ENCODE measurements around the gene TPH1.

DNA sequence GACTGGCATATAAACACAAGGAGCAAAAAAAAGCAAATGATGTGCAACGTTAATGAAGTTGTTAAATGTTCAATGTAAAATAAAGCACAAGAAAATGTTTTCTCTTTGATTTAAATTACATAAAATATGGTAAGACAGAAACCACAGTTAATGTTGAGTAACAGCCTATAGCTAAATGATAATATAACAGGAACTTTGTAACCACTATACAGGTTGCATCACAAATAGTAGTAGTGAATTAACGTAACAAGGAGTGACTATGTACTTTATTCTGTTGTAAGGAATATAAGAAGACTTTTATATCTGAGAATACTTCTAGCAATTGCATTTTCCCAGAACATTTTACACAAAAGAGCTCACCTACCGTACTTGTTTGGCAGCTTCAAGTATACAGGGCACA lies 42.9 kb upstream of the TPH1 start:
- TF ChIP-seq EP300 (IDR thresholded peaks at IDR 0.05; ENCODE audit: borderline replicate concordance) = no peak
- TF ChIP-seq, protein P1, sequence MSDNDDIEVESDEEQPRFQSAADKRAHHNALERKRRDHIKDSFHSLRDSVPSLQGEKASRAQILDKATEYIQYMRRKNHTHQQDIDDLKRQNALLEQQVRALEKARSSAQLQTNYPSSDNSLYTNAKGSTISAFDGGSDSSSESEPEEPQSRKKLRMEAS (IDR thresholded peaks at IDR 0.05) = no peak
- TF ChIP-seq RAD21 (IDR thresholded peaks at IDR 0.05; ENCODE audit: low read depth) = no peak
- TF ChIP-seq CREB1 (IDR thresholded peaks at IDR 0.05; ENCODE audit: low read depth) = no peak
- TF ChIP-seq TEAD4 (IDR thresholded peaks at IDR 0.05) = no peak
- no peak for TF ChIP-seq CEBPB (IDR thresholded peaks at IDR 0.05)
- TF ChIP-seq, protein P2, sequence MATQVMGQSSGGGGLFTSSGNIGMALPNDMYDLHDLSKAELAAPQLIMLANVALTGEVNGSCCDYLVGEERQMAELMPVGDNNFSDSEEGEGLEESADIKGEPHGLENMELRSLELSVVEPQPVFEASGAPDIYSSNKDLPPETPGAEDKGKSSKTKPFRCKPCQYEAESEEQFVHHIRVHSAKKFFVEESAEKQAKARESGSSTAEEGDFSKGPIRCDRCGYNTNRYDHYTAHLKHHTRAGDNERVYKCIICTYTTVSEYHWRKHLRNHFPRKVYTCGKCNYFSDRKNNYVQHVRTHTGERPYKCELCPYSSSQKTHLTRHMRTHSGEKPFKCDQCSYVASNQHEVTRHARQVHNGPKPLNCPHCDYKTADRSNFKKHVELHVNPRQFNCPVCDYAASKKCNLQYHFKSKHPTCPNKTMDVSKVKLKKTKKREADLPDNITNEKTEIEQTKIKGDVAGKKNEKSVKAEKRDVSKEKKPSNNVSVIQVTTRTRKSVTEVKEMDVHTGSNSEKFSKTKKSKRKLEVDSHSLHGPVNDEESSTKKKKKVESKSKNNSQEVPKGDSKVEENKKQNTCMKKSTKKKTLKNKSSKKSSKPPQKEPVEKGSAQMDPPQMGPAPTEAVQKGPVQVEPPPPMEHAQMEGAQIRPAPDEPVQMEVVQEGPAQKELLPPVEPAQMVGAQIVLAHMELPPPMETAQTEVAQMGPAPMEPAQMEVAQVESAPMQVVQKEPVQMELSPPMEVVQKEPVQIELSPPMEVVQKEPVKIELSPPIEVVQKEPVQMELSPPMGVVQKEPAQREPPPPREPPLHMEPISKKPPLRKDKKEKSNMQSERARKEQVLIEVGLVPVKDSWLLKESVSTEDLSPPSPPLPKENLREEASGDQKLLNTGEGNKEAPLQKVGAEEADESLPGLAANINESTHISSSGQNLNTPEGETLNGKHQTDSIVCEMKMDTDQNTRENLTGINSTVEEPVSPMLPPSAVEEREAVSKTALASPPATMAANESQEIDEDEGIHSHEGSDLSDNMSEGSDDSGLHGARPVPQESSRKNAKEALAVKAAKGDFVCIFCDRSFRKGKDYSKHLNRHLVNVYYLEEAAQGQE (IDR thresholded peaks at IDR 0.05; ENCODE audit: low read depth) = no peak
- TF ChIP-seq, protein P3, sequence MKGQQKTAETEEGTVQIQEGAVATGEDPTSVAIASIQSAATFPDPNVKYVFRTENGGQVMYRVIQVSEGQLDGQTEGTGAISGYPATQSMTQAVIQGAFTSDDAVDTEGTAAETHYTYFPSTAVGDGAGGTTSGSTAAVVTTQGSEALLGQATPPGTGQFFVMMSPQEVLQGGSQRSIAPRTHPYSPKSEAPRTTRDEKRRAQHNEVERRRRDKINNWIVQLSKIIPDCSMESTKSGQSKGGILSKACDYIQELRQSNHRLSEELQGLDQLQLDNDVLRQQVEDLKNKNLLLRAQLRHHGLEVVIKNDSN (IDR thresholded peaks at IDR 0.05) = no peak
- TF ChIP-seq TAF1 (IDR thresholded peaks at IDR 0.05; ENCODE audit: low read depth) = no peak
- TF ChIP-seq ZBTB7A (IDR thresholded peaks at IDR 0.05; ENCODE audit: low read depth) = no peak
- TF ChIP-seq YY1 (IDR thresholded peaks at IDR 0.05; ENCODE audit: low read depth) = no peak
- no peak for TF ChIP-seq FOXM1 (IDR thresholded peaks at IDR 0.05; ENCODE audit: borderline replicate concordance, low read depth)
- no peak for TF ChIP-seq EGR1 (IDR thresholded peaks at IDR 0.05)

Data from Ishikawa (cell line).